Loucy (cell line): ENCODE results near the gene PNLIPRP1.

ENCODE experiments used
- CTCF ChIP-seq: fragments of 200-600 bp; sonication (generic); conservative IDR thresholded peaks from 2 replicates; pipeline ENCODE4 v1.5.1; 2014; ENCODE audit warnings: mild to moderate bottlenecking, antibody characterized with exemption, low read length
- EZH2phosphoT487 ChIP-seq: fragments of 200-600 bp; IDR thresholded peaks from 2 replicates; pipeline ENCODE4 v1.6.1; 2018; ENCODE audit warnings: antibody characterized with exemption, mild to moderate bottlenecking, moderate library complexity, borderline replicate concordance

- TF ChIP-seq CTCF (no peak), EZH2phosphoT487 (no peak)
Measured at GRCh38 chr10:116627386-116627933, 36.7 kb downstream of the PNLIPRP1 start.
